ENCODE data around the gene RNF187. TPM values are rescaled to one million over a fixed set of nuclear protein-coding genes. Genes with fewer than 3 reads are reported as not detected.

RNF187 gene
- total and polyA plus RNA-seq, 4 donors, result 27.5 to 130 (median 37.2) TPM

- ATAC-seq (ENCODE audit: insufficient read depth, low FRiP score), result no peak
- Histone ChIP-seq H3K4me1 (ENCODE audit: control insufficient read depth in 5 of 5, insufficient read depth in 5 of 5, low read length in 5 of 5) (no peaks in the 10 kb centered on the region), H3K9ac (ENCODE audit: insufficient read depth in 1 of 2, low read length in 2 of 2) (no peak overlapping the region), H3K27me3 (ENCODE audit: control insufficient read depth in 3 of 3, insufficient read depth in 3 of 3, low read length in 2 of 3) (peaks cover 0 to 29% (median 13%) of the 10 kb centered on the region in 3 donors), H3K36me3 (ENCODE audit: control insufficient read depth in 4 of 4, insufficient read depth in 4 of 4, low read length in 4 of 4) (no peaks in the 10 kb centered on the region), H3K9me3 (ENCODE audit: control insufficient read depth in 4 of 4, insufficient read depth in 3 of 4, low read length in 3 of 4) (peaks cover 0 to 3% (median 0%) of the 10 kb centered on the region in 4 donors), H3K4me3 (no peak overlapping the region), H3K27ac (ENCODE audit: low read depth in 1 of 2, low read length in 1 of 2) (no peak overlapping the region)
- 77 to 92% methylated on average over 7 of the region's 7 CpGs for WGBS, 2 donors
- TF ChIP-seq, protein P1, sequence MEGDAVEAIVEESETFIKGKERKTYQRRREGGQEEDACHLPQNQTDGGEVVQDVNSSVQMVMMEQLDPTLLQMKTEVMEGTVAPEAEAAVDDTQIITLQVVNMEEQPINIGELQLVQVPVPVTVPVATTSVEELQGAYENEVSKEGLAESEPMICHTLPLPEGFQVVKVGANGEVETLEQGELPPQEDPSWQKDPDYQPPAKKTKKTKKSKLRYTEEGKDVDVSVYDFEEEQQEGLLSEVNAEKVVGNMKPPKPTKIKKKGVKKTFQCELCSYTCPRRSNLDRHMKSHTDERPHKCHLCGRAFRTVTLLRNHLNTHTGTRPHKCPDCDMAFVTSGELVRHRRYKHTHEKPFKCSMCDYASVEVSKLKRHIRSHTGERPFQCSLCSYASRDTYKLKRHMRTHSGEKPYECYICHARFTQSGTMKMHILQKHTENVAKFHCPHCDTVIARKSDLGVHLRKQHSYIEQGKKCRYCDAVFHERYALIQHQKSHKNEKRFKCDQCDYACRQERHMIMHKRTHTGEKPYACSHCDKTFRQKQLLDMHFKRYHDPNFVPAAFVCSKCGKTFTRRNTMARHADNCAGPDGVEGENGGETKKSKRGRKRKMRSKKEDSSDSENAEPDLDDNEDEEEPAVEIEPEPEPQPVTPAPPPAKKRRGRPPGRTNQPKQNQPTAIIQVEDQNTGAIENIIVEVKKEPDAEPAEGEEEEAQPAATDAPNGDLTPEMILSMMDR (IDR thresholded peaks at IDR 0.05; ENCODE audit: control extremely low read depth, extremely low read depth), result no peak
- no peak for DNase-seq
These were observed 27.2 kb downstream of the RNF187 start for GRCh38 chr1:228514421-228514820.

- H3K9me3 ChIP-seq (ENCODE audit: control insufficient read depth in 4 of 4, insufficient read depth in 3 of 4, low read length in 3 of 4), result peaks cover 0 to 5% (median 0%) of the 10 kb centered on the region in 4 donors
- WGBS, 2 donors, result 32 to 39% methylated on average over 2 of the region's 2 CpGs
- H3K9ac ChIP-seq (ENCODE audit: insufficient read depth in 1 of 2, low read length in 2 of 2), result no peak overlapping the region
- H3K4me3 ChIP-seq, result no peak overlapping the region
- no peaks in the 10 kb centered on the region for H3K36me3 ChIP-seq (ENCODE audit: control insufficient read depth in 4 of 4, insufficient read depth in 4 of 4, low read length in 4 of 4)
- peaks cover 0 to 32% (median 18%) of the 10 kb centered on the region in 3 donors for H3K27me3 ChIP-seq (ENCODE audit: control insufficient read depth in 3 of 3, insufficient read depth in 3 of 3, low read length in 2 of 3)
- no peaks in the 10 kb centered on the region for H3K4me1 ChIP-seq (ENCODE audit: control insufficient read depth in 5 of 5, insufficient read depth in 5 of 5, low read length in 5 of 5)
- DNase-seq (peak; percentile 45 to 68 (median 62)), ATAC-seq (ENCODE audit: insufficient read depth, low FRiP score) (no peak)
- TF ChIP-seq, protein P1 (IDR thresholded peaks at IDR 0.05; ENCODE audit: control extremely low read depth, extremely low read depth), result peak; percentile 36
- no peak overlapping the region for H3K27ac ChIP-seq (ENCODE audit: low read depth in 1 of 2, low read length in 1 of 2)
These were observed 28.1 kb downstream of the RNF187 start for GRCh38 chr1:228515200-228515834.

- H3K27me3 ChIP-seq (ENCODE audit: control insufficient read depth in 3 of 3, insufficient read depth in 3 of 3, low read length in 2 of 3), result peaks cover 0 to 22% (median 16%) of the 10 kb centered on the region in 3 donors
- H3K36me3 ChIP-seq (ENCODE audit: control insufficient read depth in 4 of 4, insufficient read depth in 4 of 4, low read length in 4 of 4), result no peaks in the 10 kb centered on the region
- DNase-seq (no peak), ATAC-seq (ENCODE audit: insufficient read depth, low FRiP score) (no peak)
- H3K4me1 ChIP-seq (ENCODE audit: control insufficient read depth in 5 of 5, insufficient read depth in 5 of 5, low read length in 5 of 5), result no peaks in the 10 kb centered on the region
- 44 to 46% methylated on average over 2 of the region's 2 CpGs for WGBS, 2 donors
- H3K9ac ChIP-seq (ENCODE audit: insufficient read depth in 1 of 2, low read length in 2 of 2), result no peak overlapping the region
- peaks cover 0 to 2% (median 0%) of the 10 kb centered on the region in 4 donors for H3K9me3 ChIP-seq (ENCODE audit: control insufficient read depth in 4 of 4, insufficient read depth in 3 of 4, low read length in 3 of 4)
- H3K4me3 ChIP-seq, result no peak overlapping the region
- H3K27ac ChIP-seq (ENCODE audit: low read depth in 1 of 2, low read length in 1 of 2), result no peak overlapping the region
- TF ChIP-seq, protein P1 (IDR thresholded peaks at IDR 0.05; ENCODE audit: control extremely low read depth, extremely low read depth), result no peak
These were observed 30.5 kb downstream of the RNF187 start for GRCh38 chr1:228517655-228518054.
